Esophagus muscularis mucosa (tissue), 4 donors: ENCODE measurements around the gene APELA.

ENCODE experiments used
- EP300 ChIP-seq: sonication (generic); formaldehyde crosslinking; IDR thresholded peaks from one replicate; pipeline ENCODE4 v1.6.1; 2017; ENCODE audit warnings: antibody characterized with exemption
- POLR2A ChIP-seq: fragments of 450-650 bp; IDR thresholded peaks from one replicate; pipeline ENCODE4 v1.6.1; 2017; ENCODE audit warnings: antibody characterized with exemption, moderate library complexity, mild to moderate bottlenecking, low read depth
- POLR2AphosphoS5 ChIP-seq, 2 donors: sonication (generic); formaldehyde crosslinking; IDR thresholded peaks; one replicate each; pipeline ENCODE4 v1.6.1; 2017; ENCODE audit warnings: antibody characterized with exemption in 2 of 2
- TF ChIP-seq, protein P1 (sequence below), 3 experiments: fragments of 200-600 bp in 2 of 3; fragments of 450-650 bp in 1 of 3; sonication (generic) in 2 of 3; IDR thresholded peaks; one replicate each; pipeline ENCODE4 v1.5.1; 2017 to 2019; ENCODE audit warnings: antibody characterized with exemption in 3 of 3, mild to moderate bottlenecking in 2 of 3, moderate library complexity in 1 of 3

DNA sequence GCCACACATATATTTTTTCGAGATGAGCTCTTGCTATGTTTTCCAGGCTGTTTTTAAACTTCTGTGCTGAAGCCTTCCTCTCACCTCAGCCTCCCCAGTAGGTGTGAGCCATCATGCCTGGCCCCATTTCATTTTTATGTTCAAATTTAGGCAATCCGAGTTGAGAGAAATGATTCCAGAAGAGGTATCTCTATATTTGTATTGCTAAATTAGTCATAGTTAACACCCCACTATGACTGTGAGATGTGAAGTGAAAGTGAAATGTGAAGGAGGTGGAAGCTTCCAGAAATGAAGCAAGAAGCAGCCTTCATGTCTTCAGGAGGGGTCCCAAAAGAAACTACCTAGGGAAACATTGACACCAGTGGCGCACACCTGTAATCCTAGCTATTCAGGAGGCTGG lies 17.7 kb downstream of the APELA start:
- TF ChIP-seq, protein P1, sequence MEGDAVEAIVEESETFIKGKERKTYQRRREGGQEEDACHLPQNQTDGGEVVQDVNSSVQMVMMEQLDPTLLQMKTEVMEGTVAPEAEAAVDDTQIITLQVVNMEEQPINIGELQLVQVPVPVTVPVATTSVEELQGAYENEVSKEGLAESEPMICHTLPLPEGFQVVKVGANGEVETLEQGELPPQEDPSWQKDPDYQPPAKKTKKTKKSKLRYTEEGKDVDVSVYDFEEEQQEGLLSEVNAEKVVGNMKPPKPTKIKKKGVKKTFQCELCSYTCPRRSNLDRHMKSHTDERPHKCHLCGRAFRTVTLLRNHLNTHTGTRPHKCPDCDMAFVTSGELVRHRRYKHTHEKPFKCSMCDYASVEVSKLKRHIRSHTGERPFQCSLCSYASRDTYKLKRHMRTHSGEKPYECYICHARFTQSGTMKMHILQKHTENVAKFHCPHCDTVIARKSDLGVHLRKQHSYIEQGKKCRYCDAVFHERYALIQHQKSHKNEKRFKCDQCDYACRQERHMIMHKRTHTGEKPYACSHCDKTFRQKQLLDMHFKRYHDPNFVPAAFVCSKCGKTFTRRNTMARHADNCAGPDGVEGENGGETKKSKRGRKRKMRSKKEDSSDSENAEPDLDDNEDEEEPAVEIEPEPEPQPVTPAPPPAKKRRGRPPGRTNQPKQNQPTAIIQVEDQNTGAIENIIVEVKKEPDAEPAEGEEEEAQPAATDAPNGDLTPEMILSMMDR (IDR thresholded peaks at IDR 0.05) = no peak
- TF ChIP-seq EP300 (no peak), POLR2A (no peak), POLR2AphosphoS5 (IDR thresholded peaks at IDR 0.05) (no peak)
